ENCODE results near the gene LAMTOR4. TPM values are rescaled to one million over a fixed set of nuclear protein-coding genes. Genes with fewer than 3 reads are reported as not detected.
"Not testable (repeated sequence)": the region's sequence is repeated elsewhere in the genome, so short reads cannot be mapped to it uniquely, and the experiment has no call there.

LAMTOR4 gene
- total RNA-seq, 2 donors from 2014 or later: 213 to 243 TPM

GRCh38 chr7:100175296-100175935 lies 26.7 kb downstream of the LAMTOR4 start:
- H3K4me1 ChIP-seq (replicated peaks): no peaks in the 10 kb centered on the region
- intact Hi-C loops (cut with DNase I): no loop called here

GRCh38 chr7:100176096-100177044 lies 27.7 kb downstream of the LAMTOR4 start:
- Histone ChIP-seq H3K4me1 (replicated peaks) (no peaks in the 10 kb centered on the region), H3K4me3 (peak overlapping the region; percentile 20), H3K27me3 (replicated peaks; ENCODE audit: insufficient read depth) (no peaks in the 10 kb centered on the region), H3K36me3 (no peaks in the 10 kb centered on the region), H3K27ac (no peak overlapping the region), H3K9me3 (no peaks in the 10 kb centered on the region)
- TF ChIP-seq POLR2A (IDR thresholded peaks at IDR 0.05) (no peak), POLR2AphosphoS5 (IDR thresholded peaks at IDR 0.05) (no peak), CTCF (IDR thresholded peaks at IDR 0.05) (no peak)
- DNase-seq (ENCODE audit: low spot score): no peak
- 52% methylated on average over 14 of the region's 14 CpGs for WGBS
- intact Hi-C loops (cut with DNase I): no loop called here

More at GRCh38 chr7:100175296-100175935, 26.7 kb downstream of the LAMTOR4 start:
- 93% methylated on average over 14 of the region's 14 CpGs for WGBS
- no peak overlapping the region for H3K27ac ChIP-seq
- no peaks in the 10 kb centered on the region for H3K36me3 ChIP-seq
- H3K4me3 ChIP-seq: no peak overlapping the region
- no peaks in the 10 kb centered on the region for H3K27me3 ChIP-seq (replicated peaks; ENCODE audit: insufficient read depth)
- no peaks in the 10 kb centered on the region for H3K9me3 ChIP-seq
- no peak for TF ChIP-seq POLR2A (IDR thresholded peaks at IDR 0.05)
- TF ChIP-seq POLR2AphosphoS5 (IDR thresholded peaks at IDR 0.05): no peak
- no peak for TF ChIP-seq CTCF (IDR thresholded peaks at IDR 0.05)
- no peak for DNase-seq (ENCODE audit: low spot score)

GRCh38 chr7:100177045-100178001 lies 28.6 kb downstream of the LAMTOR4 start, which contains the start of the genes GPC2 and STAG3:
GPC2 (minus strand) TSS chr7:100177381; CDS start chr7:100177199, 182 bp downstream.
STAG3 (plus strand) TSS chr7:100177918; CDS start chr7:100180557, 2,639 bp downstream.
- 8% methylated on average over 77 of the region's 78 CpGs for WGBS
- no peak within 1 kb of the TSS for H3K27ac ChIP-seq
- DNase-seq (ENCODE audit: low spot score): peak; percentile 88

GRCh38 chr7:100180084-100180483 lies 31.4 kb downstream of the LAMTOR4 start:
- H3K9me3 ChIP-seq; H3K27me3 ChIP-seq (replicated peaks; ENCODE audit: insufficient read depth); DNase-seq (ENCODE audit: low spot score); H3K36me3 ChIP-seq; H3K4me3 ChIP-seq; H3K27ac ChIP-seq; H3K4me1 ChIP-seq (replicated peaks); intact Hi-C loops (cut with DNase I): not testable (repeated sequence)
- 95% methylated on average over 3 of the region's 3 CpGs for WGBS

More at GRCh38 chr7:100177045-100178001, 28.6 kb downstream of the LAMTOR4 start, which contains the start of the genes GPC2 and STAG3:
- Histone ChIP-seq H3K36me3 (no peaks in the 10 kb centered on the region), H3K4me3 (peak within 1 kb of the TSS; percentile 20), H3K9me3 (no peaks in the 10 kb centered on the region), H3K4me1 (replicated peaks) (no peaks in the 10 kb centered on the region), H3K27me3 (replicated peaks; ENCODE audit: insufficient read depth) (no peaks in the 10 kb centered on the region)
- TF ChIP-seq POLR2AphosphoS5 (IDR thresholded peaks at IDR 0.05) (peak; percentile 50), CTCF (IDR thresholded peaks at IDR 0.05) (no peak)
- intact Hi-C loops (cut with DNase I): no loop called here

GRCh38 chr7:100182616-100183015 lies 33.9 kb downstream of the LAMTOR4 start:
- intact Hi-C loops (cut with DNase I); H3K4me3 ChIP-seq; H3K27me3 ChIP-seq (replicated peaks; ENCODE audit: insufficient read depth); H3K4me1 ChIP-seq (replicated peaks); H3K36me3 ChIP-seq; H3K27ac ChIP-seq; H3K9me3 ChIP-seq; DNase-seq (ENCODE audit: low spot score): not testable (repeated sequence)
- WGBS: 80% methylated on average over 6 of the region's 6 CpGs

- H3K27ac ChIP-seq; H3K4me1 ChIP-seq (replicated peaks); H3K27me3 ChIP-seq (replicated peaks; ENCODE audit: insufficient read depth); H3K9me3 ChIP-seq; DNase-seq (ENCODE audit: low spot score); H3K4me3 ChIP-seq; intact Hi-C loops (cut with DNase I); H3K36me3 ChIP-seq: not testable (repeated sequence)
- WGBS: 85% methylated on average over 6 of the region's 6 CpGs
Observed at GRCh38 chr7:100183090-100183489, 34.4 kb downstream of the LAMTOR4 start.
